ENCODE measurements around the gene IFT81. TPM values are rescaled to one million over a fixed set of nuclear protein-coding genes. Genes with fewer than 3 reads are reported as not detected.

Gene IFT81
- total and polyA plus RNA-seq, 2 of the 13 experiments (the other 11 are each of a cell fraction or from before 2014, with no cell fraction given) = 4.2 to 13.0 TPM

DNA sequence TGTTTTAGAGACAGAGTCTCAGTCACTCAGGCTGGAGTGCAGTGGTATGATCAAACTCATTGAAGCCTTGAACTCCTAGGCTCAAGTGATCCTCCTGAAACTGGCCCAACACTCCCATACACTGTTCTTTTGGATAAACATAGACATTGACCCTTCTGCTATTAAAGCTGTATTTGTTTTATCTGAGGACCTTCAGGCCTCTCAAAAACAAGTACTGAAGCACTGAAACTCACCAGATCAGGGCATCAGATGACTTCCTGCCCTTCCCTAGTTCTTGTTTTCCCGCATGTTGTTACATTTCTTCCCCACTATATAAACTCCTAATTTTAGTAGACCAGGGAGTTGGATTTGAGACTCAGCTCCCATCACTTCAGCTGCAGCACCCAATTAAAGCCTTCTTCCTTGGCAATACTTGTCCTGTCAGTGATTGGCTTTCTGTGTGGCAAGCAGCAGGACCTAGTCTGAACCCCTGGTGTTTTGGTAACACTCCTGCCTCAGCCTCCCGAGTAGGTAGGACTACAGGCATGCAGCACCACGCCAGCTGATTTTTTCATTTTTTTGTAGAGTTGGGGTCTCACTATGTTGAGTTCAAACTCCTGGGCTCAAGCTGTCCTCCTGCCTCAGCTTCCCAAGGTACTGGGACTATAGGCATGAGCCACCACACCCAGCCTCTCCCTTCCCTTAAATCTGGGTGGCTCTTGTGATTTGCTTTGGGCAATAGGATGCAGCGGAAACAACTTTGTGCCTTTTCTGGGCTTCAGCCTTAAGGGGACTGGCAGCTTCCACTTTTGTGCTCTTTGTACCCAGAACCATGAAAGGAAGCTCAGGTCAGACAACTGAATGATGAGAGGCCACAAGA is 12.5 kb upstream of the IFT81 start (continued):
- TF ChIP-seq, protein P1, sequence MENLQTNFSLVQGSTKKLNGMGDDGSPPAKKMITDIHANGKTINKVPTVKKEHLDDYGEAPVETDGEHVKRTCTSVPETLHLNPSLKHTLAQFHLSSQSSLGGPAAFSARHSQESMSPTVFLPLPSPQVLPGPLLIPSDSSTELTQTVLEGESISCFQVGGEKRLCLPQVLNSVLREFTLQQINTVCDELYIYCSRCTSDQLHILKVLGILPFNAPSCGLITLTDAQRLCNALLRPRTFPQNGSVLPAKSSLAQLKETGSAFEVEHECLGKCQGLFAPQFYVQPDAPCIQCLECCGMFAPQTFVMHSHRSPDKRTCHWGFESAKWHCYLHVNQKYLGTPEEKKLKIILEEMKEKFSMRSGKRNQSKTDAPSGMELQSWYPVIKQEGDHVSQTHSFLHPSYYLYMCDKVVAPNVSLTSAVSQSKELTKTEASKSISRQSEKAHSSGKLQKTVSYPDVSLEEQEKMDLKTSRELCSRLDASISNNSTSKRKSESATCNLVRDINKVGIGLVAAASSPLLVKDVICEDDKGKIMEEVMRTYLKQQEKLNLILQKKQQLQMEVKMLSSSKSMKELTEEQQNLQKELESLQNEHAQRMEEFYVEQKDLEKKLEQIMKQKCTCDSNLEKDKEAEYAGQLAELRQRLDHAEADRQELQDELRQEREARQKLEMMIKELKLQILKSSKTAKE (CRISPR knock-in tag; IDR thresholded peaks at IDR 0.05; ENCODE audit: borderline replicate concordance) = no peak; the same call in 1 of the 2 replicates
- TF ChIP-seq RBM22 (optimal IDR thresholded peaks at IDR 0.05; ENCODE audit: low read length) = no peak
- TF ChIP-seq, protein P2, sequence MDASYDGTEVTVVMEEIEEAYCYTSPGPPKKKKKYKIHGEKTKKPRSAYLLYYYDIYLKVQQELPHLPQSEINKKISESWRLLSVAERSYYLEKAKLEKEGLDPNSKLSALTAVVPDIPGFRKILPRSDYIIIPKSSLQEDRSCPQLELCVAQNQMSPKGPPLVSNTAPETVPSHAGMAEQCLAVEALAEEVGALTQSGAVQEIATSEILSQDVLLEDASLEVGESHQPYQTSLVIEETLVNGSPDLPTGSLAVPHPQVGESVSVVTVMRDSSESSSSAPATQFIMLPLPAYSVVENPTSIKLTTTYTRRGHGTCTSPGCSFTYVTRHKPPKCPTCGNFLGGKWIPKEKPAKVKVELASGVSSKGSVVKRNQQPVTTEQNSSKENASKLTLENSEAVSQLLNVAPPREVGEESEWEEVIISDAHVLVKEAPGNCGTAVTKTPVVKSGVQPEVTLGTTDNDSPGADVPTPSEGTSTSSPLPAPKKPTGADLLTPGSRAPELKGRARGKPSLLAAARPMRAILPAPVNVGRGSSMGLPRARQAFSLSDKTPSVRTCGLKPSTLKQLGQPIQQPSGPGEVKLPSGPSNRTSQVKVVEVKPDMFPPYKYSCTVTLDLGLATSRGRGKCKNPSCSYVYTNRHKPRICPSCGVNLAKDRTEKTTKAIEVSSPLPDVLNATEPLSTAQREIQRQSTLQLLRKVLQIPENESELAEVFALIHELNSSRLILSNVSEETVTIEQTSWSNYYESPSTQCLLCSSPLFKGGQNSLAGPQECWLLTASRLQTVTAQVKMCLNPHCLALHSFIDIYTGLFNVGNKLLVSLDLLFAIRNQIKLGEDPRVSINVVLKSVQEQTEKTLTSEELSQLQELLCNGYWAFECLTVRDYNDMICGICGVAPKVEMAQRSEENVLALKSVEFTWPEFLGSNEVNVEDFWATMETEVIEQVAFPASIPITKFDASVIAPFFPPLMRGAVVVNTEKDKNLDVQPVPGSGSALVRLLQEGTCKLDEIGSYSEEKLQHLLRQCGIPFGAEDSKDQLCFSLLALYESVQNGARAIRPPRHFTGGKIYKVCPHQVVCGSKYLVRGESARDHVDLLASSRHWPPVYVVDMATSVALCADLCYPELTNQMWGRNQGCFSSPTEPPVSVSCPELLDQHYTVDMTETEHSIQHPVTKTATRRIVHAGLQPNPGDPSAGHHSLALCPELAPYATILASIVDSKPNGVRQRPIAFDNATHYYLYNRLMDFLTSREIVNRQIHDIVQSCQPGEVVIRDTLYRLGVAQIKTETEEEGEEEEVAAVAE (CRISPR knock-in tag; IDR thresholded peaks at IDR 0.05; ENCODE audit: borderline replicate concordance) = no peak
- TF ChIP-seq ZSCAN22 (CRISPR knock-in tag; IDR thresholded peaks at IDR 0.05) = no peak
- TF ChIP-seq STAG1 (CRISPR knock-in tag; IDR thresholded peaks at IDR 0.05) = no peak
- TF ChIP-seq ATF7 (IDR thresholded peaks at IDR 0.05) = no peak
- 0 out of 2 replicates have a peak, but pooled peaks have one; percentile 19 for TF ChIP-seq ATF7 (CRISPR knock-in tag; IDR thresholded peaks at IDR 0.05)
- peak; percentile 64; the same call in 1 of the 2 replicates for TF ChIP-seq ZNF317 (CRISPR knock-in tag; IDR thresholded peaks at IDR 0.05)
- TF ChIP-seq SIX1 (CRISPR knock-in tag; IDR thresholded peaks at IDR 0.05; ENCODE audit: borderline replicate concordance) = peak; percentile 79; the same call in 1 of the 2 replicates
- TF ChIP-seq PAWR (CRISPR knock-in tag; IDR thresholded peaks at IDR 0.05; ENCODE audit: borderline replicate concordance) = no peak
- TF ChIP-seq, protein P3, sequence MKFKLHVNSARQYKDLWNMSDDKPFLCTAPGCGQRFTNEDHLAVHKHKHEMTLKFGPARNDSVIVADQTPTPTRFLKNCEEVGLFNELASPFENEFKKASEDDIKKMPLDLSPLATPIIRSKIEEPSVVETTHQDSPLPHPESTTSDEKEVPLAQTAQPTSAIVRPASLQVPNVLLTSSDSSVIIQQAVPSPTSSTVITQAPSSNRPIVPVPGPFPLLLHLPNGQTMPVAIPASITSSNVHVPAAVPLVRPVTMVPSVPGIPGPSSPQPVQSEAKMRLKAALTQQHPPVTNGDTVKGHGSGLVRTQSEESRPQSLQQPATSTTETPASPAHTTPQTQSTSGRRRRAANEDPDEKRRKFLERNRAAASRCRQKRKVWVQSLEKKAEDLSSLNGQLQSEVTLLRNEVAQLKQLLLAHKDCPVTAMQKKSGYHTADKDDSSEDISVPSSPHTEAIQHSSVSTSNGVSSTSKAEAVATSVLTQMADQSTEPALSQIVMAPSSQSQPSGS (CRISPR knock-in tag; IDR thresholded peaks at IDR 0.05) = peak; percentile 41; the same call in 1 of the 2 replicates
- TF ChIP-seq, protein P4, sequence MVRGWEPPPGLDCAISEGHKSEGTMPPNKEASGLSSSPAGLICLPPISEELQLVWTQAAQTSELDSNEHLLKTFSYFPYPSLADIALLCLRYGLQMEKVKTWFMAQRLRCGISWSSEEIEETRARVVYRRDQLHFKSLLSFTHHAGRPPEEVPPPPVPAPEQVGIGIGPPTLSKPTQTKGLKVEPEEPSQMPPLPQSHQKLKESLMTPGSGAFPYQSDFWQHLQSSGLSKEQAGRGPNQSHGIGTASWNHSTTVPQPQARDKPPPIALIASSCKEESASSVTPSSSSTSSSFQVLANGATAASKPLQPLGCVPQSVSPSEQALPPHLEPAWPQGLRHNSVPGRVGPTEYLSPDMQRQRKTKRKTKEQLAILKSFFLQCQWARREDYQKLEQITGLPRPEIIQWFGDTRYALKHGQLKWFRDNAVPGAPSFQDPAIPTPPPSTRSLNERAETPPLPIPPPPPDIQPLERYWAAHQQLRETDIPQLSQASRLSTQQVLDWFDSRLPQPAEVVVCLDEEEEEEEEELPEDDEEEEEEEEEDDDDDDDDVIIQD (CRISPR knock-in tag; IDR thresholded peaks at IDR 0.05; ENCODE audit: low read depth) = no peak
- no peak for TF ChIP-seq ZNF234 (CRISPR knock-in tag; conservative IDR thresholded peaks at IDR 0.05)
- no peak for TF ChIP-seq ZNF781 (CRISPR knock-in tag; IDR thresholded peaks at IDR 0.05; ENCODE audit: borderline replicate concordance, not compliant biosample characterization)
- TF ChIP-seq, protein P5, sequence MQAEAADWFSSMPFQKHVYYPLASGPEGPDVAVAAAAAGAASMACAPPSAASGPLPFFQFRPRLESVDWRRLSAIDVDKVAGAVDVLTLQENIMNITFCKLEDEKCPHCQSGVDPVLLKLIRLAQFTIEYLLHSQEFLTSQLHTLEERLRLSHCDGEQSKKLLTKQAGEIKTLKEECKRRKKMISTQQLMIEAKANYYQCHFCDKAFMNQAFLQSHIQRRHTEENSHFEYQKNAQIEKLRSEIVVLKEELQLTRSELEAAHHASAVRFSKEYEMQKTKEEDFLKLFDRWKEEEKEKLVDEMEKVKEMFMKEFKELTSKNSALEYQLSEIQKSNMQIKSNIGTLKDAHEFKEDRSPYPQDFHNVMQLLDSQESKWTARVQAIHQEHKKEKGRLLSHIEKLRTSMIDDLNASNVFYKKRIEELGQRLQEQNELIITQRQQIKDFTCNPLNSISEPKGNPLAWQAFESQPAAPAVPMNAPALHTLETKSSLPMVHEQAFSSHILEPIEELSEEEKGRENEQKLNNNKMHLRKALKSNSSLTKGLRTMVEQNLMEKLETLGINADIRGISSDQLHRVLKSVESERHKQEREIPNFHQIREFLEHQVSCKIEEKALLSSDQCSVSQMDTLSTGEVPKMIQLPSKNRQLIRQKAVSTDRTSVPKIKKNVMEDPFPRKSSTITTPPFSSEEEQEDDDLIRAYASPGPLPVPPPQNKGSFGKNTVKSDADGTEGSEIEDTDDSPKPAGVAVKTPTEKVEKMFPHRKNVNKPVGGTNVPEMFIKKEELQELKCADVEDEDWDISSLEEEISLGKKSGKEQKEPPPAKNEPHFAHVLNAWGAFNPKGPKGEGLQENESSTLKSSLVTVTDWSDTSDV (CRISPR knock-in tag; IDR thresholded peaks at IDR 0.05) = no peak
- no peak for TF ChIP-seq ZNF589 (CRISPR knock-in tag; conservative IDR thresholded peaks at IDR 0.05)

All from HepG2 (cell line).